Prostate gland (tissue), 2 donors: ENCODE measurements around the gene ALDH16A1.

Experiments
- POLR2A ChIP-seq: fragments of 450-650 bp; IDR thresholded peaks from one replicate; pipeline ENCODE4 v1.6.1; 2016; ENCODE audit warnings: antibody characterized with exemption, mild to moderate bottlenecking
- TF ChIP-seq, protein P1 (sequence below), 4 experiments: fragments of 200-600 bp in 2 of 4; fragments of 450-650 bp in 2 of 4; sonication (generic) in 2 of 4; IDR thresholded peaks; 1 replicate in 3 of 4; 2 replicates in 1 of 4; pipeline ENCODE4 v1.5.1; 2016 to 2019; ENCODE audit warnings: antibody characterized with exemption in 4 of 4, mild to moderate bottlenecking in 2 of 4, moderate library complexity in 2 of 4

- no peak for TF ChIP-seq POLR2A
- TF ChIP-seq, protein P1, sequence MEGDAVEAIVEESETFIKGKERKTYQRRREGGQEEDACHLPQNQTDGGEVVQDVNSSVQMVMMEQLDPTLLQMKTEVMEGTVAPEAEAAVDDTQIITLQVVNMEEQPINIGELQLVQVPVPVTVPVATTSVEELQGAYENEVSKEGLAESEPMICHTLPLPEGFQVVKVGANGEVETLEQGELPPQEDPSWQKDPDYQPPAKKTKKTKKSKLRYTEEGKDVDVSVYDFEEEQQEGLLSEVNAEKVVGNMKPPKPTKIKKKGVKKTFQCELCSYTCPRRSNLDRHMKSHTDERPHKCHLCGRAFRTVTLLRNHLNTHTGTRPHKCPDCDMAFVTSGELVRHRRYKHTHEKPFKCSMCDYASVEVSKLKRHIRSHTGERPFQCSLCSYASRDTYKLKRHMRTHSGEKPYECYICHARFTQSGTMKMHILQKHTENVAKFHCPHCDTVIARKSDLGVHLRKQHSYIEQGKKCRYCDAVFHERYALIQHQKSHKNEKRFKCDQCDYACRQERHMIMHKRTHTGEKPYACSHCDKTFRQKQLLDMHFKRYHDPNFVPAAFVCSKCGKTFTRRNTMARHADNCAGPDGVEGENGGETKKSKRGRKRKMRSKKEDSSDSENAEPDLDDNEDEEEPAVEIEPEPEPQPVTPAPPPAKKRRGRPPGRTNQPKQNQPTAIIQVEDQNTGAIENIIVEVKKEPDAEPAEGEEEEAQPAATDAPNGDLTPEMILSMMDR (IDR thresholded peaks at IDR 0.05): no peak
Observed at GRCh38 chr19:49463960-49464740, 11.1 kb downstream of the ALDH16A1 start.
